C4-2B (cell line): ENCODE measurements around the gene LRRC61.
"Not testable (repeated sequence)": the region's sequence is repeated elsewhere in the genome, so short reads cannot be mapped to it uniquely, and the experiment has no call there.

Experiments used
- ZFX ChIP-seq: fragments of 450-650 bp; IDR thresholded peaks from 2 replicates; pipeline ENCODE4 v1.6.1; 2017
- TF ChIP-seq, protein P1 (sequence below): fragments of 450-650 bp; conservative IDR thresholded peaks from 2 replicates; pipeline ENCODE4 v1.5.1; 2017; ENCODE audit warnings: mild to moderate bottlenecking

DNA sequence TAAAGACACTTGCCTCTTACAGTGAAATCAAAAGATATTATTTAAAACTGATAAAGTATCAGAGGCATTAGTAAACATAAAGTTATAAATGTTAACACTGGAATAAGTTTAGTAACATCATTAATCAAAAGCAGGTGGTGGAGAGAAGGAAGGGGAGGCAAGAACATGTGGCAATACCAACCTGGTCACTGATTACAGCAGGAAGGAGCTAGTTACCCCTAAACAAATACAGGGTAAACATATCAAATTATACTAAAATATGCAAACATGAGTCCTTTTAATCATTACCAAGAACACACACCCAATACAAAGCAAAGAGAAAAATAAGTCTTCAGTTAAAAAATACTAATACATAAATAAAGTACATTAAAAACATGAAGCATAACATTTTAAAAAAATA, 25.2 kb upstream of the LRRC61 start:
- TF ChIP-seq, protein P1, sequence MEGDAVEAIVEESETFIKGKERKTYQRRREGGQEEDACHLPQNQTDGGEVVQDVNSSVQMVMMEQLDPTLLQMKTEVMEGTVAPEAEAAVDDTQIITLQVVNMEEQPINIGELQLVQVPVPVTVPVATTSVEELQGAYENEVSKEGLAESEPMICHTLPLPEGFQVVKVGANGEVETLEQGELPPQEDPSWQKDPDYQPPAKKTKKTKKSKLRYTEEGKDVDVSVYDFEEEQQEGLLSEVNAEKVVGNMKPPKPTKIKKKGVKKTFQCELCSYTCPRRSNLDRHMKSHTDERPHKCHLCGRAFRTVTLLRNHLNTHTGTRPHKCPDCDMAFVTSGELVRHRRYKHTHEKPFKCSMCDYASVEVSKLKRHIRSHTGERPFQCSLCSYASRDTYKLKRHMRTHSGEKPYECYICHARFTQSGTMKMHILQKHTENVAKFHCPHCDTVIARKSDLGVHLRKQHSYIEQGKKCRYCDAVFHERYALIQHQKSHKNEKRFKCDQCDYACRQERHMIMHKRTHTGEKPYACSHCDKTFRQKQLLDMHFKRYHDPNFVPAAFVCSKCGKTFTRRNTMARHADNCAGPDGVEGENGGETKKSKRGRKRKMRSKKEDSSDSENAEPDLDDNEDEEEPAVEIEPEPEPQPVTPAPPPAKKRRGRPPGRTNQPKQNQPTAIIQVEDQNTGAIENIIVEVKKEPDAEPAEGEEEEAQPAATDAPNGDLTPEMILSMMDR: not testable (repeated sequence)
- not testable (repeated sequence) for TF ChIP-seq ZFX
